ENCODE results near the gene NOL7. TPM values are rescaled to one million over a fixed set of nuclear protein-coding genes. Genes with fewer than 3 reads are reported as not detected.
A peak's percentile ranks its signal among the peaks of the same experiment; 100 is the strongest.

The NOL7 gene
- total and polyA plus RNA-seq, 9 of the 15 experiments (the other 6 are each of a cell fraction or from before 2014, with no cell fraction given): 19.4 to 235 (median 157) TPM

GRCh38 chr6:13614926-13615791 lies at the start of gene NOL7 (continued):
- TF ChIP-seq, protein P1, sequence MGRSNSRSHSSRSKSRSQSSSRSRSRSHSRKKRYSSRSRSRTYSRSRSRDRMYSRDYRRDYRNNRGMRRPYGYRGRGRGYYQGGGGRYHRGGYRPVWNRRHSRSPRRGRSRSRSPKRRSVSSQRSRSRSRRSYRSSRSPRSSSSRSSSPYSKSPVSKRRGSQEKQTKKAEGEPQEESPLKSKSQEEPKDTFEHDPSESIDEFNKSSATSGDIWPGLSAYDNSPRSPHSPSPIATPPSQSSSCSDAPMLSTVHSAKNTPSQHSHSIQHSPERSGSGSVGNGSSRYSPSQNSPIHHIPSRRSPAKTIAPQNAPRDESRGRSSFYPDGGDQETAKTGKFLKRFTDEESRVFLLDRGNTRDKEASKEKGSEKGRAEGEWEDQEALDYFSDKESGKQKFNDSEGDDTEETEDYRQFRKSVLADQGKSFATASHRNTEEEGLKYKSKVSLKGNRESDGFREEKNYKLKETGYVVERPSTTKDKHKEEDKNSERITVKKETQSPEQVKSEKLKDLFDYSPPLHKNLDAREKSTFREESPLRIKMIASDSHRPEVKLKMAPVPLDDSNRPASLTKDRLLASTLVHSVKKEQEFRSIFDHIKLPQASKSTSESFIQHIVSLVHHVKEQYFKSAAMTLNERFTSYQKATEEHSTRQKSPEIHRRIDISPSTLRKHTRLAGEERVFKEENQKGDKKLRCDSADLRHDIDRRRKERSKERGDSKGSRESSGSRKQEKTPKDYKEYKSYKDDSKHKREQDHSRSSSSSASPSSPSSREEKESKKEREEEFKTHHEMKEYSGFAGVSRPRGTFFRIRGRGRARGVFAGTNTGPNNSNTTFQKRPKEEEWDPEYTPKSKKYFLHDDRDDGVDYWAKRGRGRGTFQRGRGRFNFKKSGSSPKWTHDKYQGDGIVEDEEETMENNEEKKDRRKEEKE (IDR thresholded peaks at IDR 0.05; ENCODE audit: borderline replicate concordance in 1 of 2, control insufficient read depth in 1 of 2, low read depth in 2 of 2, low read length in 1 of 2): peak in 1 of 2 experiments; percentile 96; a peak in 2 of 4 replicates
- TF ChIP-seq KAT7 (CRISPR knock-in tag; IDR thresholded peaks at IDR 0.05; ENCODE audit: borderline replicate concordance): peak; percentile 99
- peak; percentile 97 for TF ChIP-seq TBP (optimal IDR thresholded peaks at IDR 0.05; ENCODE audit: low read depth, low read length)
- TF ChIP-seq KLF16 (IDR thresholded peaks at IDR 0.05): no peak
- TF ChIP-seq HLTF (IDR thresholded peaks at IDR 0.05): peak; percentile 67; the same call in 1 of the 2 replicates
- no peak for TF ChIP-seq STAG1 (CRISPR knock-in tag; IDR thresholded peaks at IDR 0.05; ENCODE audit: borderline replicate concordance)
- no peak for TF ChIP-seq RBM17 (IDR thresholded peaks at IDR 0.05; ENCODE audit: borderline replicate concordance, low read depth, low read length)
- no peak for TF ChIP-seq ZNF184 (CRISPR knock-in tag; IDR thresholded peaks at IDR 0.05)
- TF ChIP-seq, protein P2, sequence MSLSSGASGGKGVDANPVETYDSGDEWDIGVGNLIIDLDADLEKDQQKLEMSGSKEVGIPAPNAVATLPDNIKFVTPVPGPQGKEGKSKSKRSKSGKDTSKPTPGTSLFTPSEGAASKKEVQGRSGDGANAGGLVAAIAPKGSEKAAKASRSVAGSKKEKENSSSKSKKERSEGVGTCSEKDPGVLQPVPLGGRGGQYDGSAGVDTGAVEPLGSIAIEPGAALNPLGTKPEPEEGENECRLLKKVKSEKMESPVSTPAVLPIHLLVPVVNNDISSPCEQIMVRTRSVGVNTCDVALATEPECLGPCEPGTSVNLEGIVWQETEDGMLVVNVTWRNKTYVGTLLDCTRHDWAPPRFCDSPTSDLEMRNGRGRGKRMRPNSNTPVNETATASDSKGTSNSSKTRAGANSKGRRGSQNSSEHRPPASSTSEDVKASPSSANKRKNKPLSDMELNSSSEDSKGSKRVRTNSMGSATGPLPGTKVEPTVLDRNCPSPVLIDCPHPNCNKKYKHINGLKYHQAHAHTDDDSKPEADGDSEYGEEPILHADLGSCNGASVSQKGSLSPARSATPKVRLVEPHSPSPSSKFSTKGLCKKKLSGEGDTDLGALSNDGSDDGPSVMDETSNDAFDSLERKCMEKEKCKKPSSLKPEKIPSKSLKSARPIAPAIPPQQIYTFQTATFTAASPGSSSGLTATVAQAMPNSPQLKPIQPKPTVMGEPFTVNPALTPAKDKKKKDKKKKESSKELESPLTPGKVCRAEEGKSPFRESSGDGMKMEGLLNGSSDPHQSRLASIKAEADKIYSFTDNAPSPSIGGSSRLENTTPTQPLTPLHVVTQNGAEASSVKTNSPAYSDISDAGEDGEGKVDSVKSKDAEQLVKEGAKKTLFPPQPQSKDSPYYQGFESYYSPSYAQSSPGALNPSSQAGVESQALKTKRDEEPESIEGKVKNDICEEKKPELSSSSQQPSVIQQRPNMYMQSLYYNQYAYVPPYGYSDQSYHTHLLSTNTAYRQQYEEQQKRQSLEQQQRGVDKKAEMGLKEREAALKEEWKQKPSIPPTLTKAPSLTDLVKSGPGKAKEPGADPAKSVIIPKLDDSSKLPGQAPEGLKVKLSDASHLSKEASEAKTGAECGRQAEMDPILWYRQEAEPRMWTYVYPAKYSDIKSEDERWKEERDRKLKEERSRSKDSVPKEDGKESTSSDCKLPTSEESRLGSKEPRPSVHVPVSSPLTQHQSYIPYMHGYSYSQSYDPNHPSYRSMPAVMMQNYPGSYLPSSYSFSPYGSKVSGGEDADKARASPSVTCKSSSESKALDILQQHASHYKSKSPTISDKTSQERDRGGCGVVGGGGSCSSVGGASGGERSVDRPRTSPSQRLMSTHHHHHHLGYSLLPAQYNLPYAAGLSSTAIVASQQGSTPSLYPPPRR (CRISPR knock-in tag; IDR thresholded peaks at IDR 0.05; ENCODE audit: borderline replicate concordance): peak; percentile 99
- peak; percentile 70; the same call in 1 of the 2 replicates for TF ChIP-seq ZNF224 (CRISPR knock-in tag; IDR thresholded peaks at IDR 0.05)
- TF ChIP-seq ZNF143 (CRISPR knock-in tag; IDR thresholded peaks at IDR 0.05): no peak; the same call in 1 of the 2 replicates
- TF ChIP-seq, protein P3, sequence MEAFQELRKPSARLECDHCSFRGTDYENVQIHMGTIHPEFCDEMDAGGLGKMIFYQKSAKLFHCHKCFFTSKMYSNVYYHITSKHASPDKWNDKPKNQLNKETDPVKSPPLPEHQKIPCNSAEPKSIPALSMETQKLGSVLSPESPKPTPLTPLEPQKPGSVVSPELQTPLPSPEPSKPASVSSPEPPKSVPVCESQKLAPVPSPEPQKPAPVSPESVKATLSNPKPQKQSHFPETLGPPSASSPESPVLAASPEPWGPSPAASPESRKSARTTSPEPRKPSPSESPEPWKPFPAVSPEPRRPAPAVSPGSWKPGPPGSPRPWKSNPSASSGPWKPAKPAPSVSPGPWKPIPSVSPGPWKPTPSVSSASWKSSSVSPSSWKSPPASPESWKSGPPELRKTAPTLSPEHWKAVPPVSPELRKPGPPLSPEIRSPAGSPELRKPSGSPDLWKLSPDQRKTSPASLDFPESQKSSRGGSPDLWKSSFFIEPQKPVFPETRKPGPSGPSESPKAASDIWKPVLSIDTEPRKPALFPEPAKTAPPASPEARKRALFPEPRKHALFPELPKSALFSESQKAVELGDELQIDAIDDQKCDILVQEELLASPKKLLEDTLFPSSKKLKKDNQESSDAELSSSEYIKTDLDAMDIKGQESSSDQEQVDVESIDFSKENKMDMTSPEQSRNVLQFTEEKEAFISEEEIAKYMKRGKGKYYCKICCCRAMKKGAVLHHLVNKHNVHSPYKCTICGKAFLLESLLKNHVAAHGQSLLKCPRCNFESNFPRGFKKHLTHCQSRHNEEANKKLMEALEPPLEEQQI (IDR thresholded peaks at IDR 0.05): peak; percentile 78
- no peak; the same call in 1 of the 2 replicates for TF ChIP-seq CGGBP1 (CRISPR knock-in tag; IDR thresholded peaks at IDR 0.05)
- TF ChIP-seq XRCC3 (IDR thresholded peaks at IDR 0.05): no peak
- peak; percentile 13; the same call in 1 of the 2 replicates for TF ChIP-seq ZNF75A (CRISPR knock-in tag; IDR thresholded peaks at IDR 0.05)
- TF ChIP-seq ZNF76 (CRISPR knock-in tag; IDR thresholded peaks at IDR 0.05; ENCODE audit: borderline replicate concordance): 0 out of 2 replicates have a peak, but pooled peaks have one; percentile 59
